ENCODE data around the gene RALGPS1.

- no peak for TF ChIP-seq POLR2AphosphoS5 (IDR thresholded peaks at IDR 0.05)
- TF ChIP-seq CTCF (IDR thresholded peaks at IDR 0.05 in 8 of 11, conservative IDR thresholded peaks at IDR 0.05 in 3 of 11): no peak
Observed at GRCh38 chr9:127177665-127178265, 263.2 kb downstream of the RALGPS1 start.
